ENCODE results near the gene SLC19A1.

SLC19A1 gene

GRCh38 chr21:45546636-45547544 lies 4.7 kb upstream of the SLC19A1 start:
- no peak for ATAC-seq (ENCODE audit: insufficient read depth, low read depth)
- no peaks in the 10 kb centered on the region for H4K20me1 ChIP-seq (ENCODE audit: insufficient read depth, low read length)
- H3K4me2 ChIP-seq (ENCODE audit: insufficient read depth, low read length) = no peak overlapping the region
- no peak for DNase-seq
- peaks cover 35% of the 10 kb centered on the region for H3K4me1 ChIP-seq (ENCODE audit: insufficient read depth, low read length)
- TF ChIP-seq EZH2 (IDR thresholded peaks at IDR 0.05; ENCODE audit: borderline replicate concordance, low read depth, low read length, severe bottlenecking) = no peak
- TF ChIP-seq, protein P1, sequence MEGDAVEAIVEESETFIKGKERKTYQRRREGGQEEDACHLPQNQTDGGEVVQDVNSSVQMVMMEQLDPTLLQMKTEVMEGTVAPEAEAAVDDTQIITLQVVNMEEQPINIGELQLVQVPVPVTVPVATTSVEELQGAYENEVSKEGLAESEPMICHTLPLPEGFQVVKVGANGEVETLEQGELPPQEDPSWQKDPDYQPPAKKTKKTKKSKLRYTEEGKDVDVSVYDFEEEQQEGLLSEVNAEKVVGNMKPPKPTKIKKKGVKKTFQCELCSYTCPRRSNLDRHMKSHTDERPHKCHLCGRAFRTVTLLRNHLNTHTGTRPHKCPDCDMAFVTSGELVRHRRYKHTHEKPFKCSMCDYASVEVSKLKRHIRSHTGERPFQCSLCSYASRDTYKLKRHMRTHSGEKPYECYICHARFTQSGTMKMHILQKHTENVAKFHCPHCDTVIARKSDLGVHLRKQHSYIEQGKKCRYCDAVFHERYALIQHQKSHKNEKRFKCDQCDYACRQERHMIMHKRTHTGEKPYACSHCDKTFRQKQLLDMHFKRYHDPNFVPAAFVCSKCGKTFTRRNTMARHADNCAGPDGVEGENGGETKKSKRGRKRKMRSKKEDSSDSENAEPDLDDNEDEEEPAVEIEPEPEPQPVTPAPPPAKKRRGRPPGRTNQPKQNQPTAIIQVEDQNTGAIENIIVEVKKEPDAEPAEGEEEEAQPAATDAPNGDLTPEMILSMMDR (IDR thresholded peaks at IDR 0.05; ENCODE audit: borderline replicate concordance, extremely low read depth, low read length, poor library complexity, severe bottlenecking) = no peak
- no peak overlapping the region for H3K9ac ChIP-seq (ENCODE audit: low read depth, low read length)
- no peak overlapping the region for H3K4me3 ChIP-seq (ENCODE audit: low read depth in 1 of 2, low read length in 2 of 2)
- no peaks in the 10 kb centered on the region for H3K27me3 ChIP-seq (ENCODE audit: insufficient read depth, low read length, poor library complexity)
- no peaks in the 10 kb centered on the region for H3K36me3 ChIP-seq (ENCODE audit: insufficient read depth, low read length)
- H3K27ac ChIP-seq (ENCODE audit: low read length) = no peak overlapping the region
- H3K9me3 ChIP-seq (ENCODE audit: insufficient read depth, low read length, severe bottlenecking) = no peaks in the 10 kb centered on the region
- H2AFZ ChIP-seq (ENCODE audit: low read depth, low read length) = no peak overlapping the region
- no peaks in the 10 kb centered on the region for H3K79me2 ChIP-seq (ENCODE audit: insufficient read depth, low read length)

DNA sequence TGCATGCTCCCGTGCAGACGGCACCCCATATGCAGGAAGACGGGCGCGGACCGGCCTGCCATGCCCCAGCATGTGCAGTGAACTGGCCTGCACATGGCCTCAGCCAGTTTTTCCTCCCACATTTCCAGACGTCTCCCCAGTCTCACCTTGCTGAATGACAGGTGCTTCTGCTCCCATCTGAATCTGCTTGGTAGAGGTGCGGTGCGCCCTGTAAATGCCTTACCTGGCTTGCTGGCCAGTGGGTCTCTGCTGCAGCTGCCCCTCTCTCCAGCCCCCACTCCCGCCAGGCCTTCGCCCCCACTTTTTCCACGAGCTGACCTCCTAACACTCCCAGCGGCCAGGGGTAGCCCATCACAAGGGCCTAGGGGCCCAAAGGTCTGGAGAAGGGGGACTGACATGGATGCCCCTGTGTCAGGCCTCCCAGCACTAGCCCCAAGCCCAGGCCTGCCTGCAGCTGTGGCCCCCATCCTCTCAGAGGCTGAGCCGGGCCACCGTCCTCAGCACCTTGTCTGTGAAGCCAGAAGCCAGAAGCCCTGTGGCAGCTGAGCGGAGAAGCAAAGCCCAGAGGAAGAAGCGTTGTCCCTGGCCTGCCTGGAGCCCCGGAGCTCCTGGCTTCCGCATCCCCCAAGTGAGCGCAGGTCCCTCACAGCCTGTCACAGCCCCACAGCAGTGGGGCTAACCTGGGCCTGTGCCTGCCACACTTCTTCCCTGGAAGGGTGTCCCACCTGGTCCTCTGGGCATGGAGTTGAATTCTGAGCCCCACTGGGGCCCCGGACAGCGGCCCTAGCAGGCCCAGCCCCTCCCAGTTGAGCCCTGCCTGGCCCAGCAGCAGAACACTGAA lies 3.7 kb upstream of the SLC19A1 start:
- no peak overlapping the region for H3K27ac ChIP-seq (ENCODE audit: low read length)
- H3K79me2 ChIP-seq (ENCODE audit: insufficient read depth, low read length) = peaks cover 9% of the 10 kb centered on the region
- H3K9ac ChIP-seq (ENCODE audit: low read depth, low read length) = no peak overlapping the region
- H3K9me3 ChIP-seq (ENCODE audit: insufficient read depth, low read length, severe bottlenecking) = no peaks in the 10 kb centered on the region
- no peak overlapping the region for H3K4me3 ChIP-seq (ENCODE audit: low read depth in 1 of 2, low read length in 2 of 2)
- TF ChIP-seq, protein P1 (IDR thresholded peaks at IDR 0.05; ENCODE audit: borderline replicate concordance, extremely low read depth, low read length, poor library complexity, severe bottlenecking) = no peak
- TF ChIP-seq EZH2 (IDR thresholded peaks at IDR 0.05; ENCODE audit: borderline replicate concordance, low read depth, low read length, severe bottlenecking) = no peak
- DNase-seq = no peak
- H3K27me3 ChIP-seq (ENCODE audit: insufficient read depth, low read length, poor library complexity) = no peaks in the 10 kb centered on the region
- H3K4me1 ChIP-seq (ENCODE audit: insufficient read depth, low read length) = peaks cover 33% of the 10 kb centered on the region
- H3K36me3 ChIP-seq (ENCODE audit: insufficient read depth, low read length) = peaks cover 8% of the 10 kb centered on the region; the same call in 1 of the 2 replicates
- no peak overlapping the region for H2AFZ ChIP-seq (ENCODE audit: low read depth, low read length)
- peaks cover 8% of the 10 kb centered on the region for H4K20me1 ChIP-seq (ENCODE audit: insufficient read depth, low read length)
- no peak for ATAC-seq (ENCODE audit: insufficient read depth, low read depth)
- H3K4me2 ChIP-seq (ENCODE audit: insufficient read depth, low read length) = no peak overlapping the region

DNA sequence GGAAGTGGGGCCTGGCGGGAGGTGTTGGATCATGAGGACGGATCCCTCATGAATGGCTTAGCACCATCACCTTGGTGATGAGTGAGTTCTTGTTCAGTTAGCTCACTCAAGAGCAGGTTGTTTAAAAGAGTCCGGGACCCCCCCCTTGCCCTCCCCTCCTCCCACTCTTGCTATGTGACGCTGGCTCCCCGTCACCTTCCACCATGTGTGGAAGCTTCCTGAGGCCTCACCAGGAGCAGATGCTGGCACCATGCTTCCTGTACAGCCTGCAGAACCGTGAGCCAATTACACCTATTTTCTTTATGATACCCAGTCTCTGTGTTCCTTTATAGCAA lies 3.0 kb upstream of the SLC19A1 start:
- Histone ChIP-seq H3K36me3 (ENCODE audit: insufficient read depth, low read length) (peaks cover 15% of the 10 kb centered on the region; the same call in 1 of the 2 replicates), H3K4me2 (ENCODE audit: insufficient read depth, low read length) (no peak overlapping the region), H3K4me1 (ENCODE audit: insufficient read depth, low read length) (peaks cover 33% of the 10 kb centered on the region), H3K27me3 (ENCODE audit: insufficient read depth, low read length, poor library complexity) (no peaks in the 10 kb centered on the region), H3K9me3 (ENCODE audit: insufficient read depth, low read length, severe bottlenecking) (no peaks in the 10 kb centered on the region), H3K27ac (ENCODE audit: low read length) (no peak overlapping the region), H2AFZ (ENCODE audit: low read depth, low read length) (no peak overlapping the region), H3K4me3 (ENCODE audit: low read depth in 1 of 2, low read length in 2 of 2) (no peak overlapping the region), H4K20me1 (ENCODE audit: insufficient read depth, low read length) (peaks cover 15% of the 10 kb centered on the region), H3K9ac (ENCODE audit: low read depth, low read length) (no peak overlapping the region), H3K79me2 (ENCODE audit: insufficient read depth, low read length) (peaks cover 16% of the 10 kb centered on the region)
- TF ChIP-seq EZH2 (IDR thresholded peaks at IDR 0.05; ENCODE audit: borderline replicate concordance, low read depth, low read length, severe bottlenecking) = no peak
- TF ChIP-seq, protein P1 (IDR thresholded peaks at IDR 0.05; ENCODE audit: borderline replicate concordance, extremely low read depth, low read length, poor library complexity, severe bottlenecking) = no peak
- no peak for ATAC-seq (ENCODE audit: insufficient read depth, low read depth)
- no peak for DNase-seq
